SK-N-SH treated with all-trans-retinoic acid at 6 μM for 48 hours (cell line): ENCODE results near the gene HHAT.

Experiments
- ESRRG ChIP-seq: fragments of 250-450 bp; sonication (Bioruptor Pico); IDR thresholded peaks from 2 replicates; pipeline ENCODE4 v1.6.1; 2021; ENCODE audit warnings: mild to moderate bottlenecking
- ZFP30 ChIP-seq: fragments of 450-650 bp; formaldehyde crosslinking; IDR thresholded peaks from 2 replicates; pipeline ENCODE4 v1.5.0; 2022; ENCODE audit warnings: mild to moderate bottlenecking, moderate library complexity
- ZNF8 ChIP-seq: fragments of 450-650 bp; formaldehyde crosslinking; IDR thresholded peaks from 2 replicates; pipeline ENCODE4 v1.5.0; 2020; ENCODE audit warnings: mild to moderate bottlenecking, moderate library complexity

DNA sequence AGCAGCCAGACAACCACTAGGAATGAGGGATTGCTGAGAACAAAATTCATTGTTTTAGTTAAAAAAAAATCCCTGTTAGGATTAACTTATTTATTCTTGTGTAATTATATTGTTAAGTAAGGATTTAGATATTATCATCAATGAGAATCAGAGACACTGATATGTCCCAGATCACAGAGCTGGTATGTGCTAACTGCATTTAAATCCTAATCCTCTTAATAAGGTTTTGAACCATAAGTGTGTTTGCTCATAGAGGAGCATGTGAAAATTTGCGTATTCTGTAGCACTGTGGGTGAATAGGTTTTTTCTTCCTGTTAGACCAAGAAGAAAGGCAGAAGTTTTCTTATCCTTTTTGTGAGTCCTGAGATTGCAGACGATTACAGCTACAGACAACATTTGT is 147.1 kb downstream of the HHAT start:
- TF ChIP-seq ZNF8 (CRISPR knock-in tag): no peak
- TF ChIP-seq ESRRG (CRISPR knock-in tag): no peak
- no peak for TF ChIP-seq ZFP30
